ENCODE results near the gene CREB3L2. TPM values are rescaled to one million over a fixed set of nuclear protein-coding genes. Genes with fewer than 3 reads are reported as not detected.
"Not testable (repeated sequence)": the region's sequence is repeated elsewhere in the genome, so short reads cannot be mapped to it uniquely, and the experiment has no call there.

The CREB3L2 gene
- total and polyA plus RNA-seq, 4 donors, result 7.4 to 89.1 (median 44.0) TPM

- DNase-seq (no peak), ATAC-seq (ENCODE audit: insufficient read depth, low FRiP score) (no peak)
- Histone ChIP-seq H3K4me3 (no peak overlapping the region), H3K36me3 (ENCODE audit: control insufficient read depth in 4 of 4, insufficient read depth in 4 of 4, low read length in 4 of 4) (peaks cover 0 to 2% (median 0%) of the 10 kb centered on the region in 4 donors), H3K27ac (ENCODE audit: low read depth in 1 of 2, low read length in 1 of 2) (no peak overlapping the region), H3K9ac (ENCODE audit: insufficient read depth in 1 of 2, low read length in 2 of 2) (no peak overlapping the region), H3K4me1 (ENCODE audit: control insufficient read depth in 5 of 5, insufficient read depth in 5 of 5, low read length in 5 of 5) (peaks cover 8 to 19% (median 16%) of the 10 kb centered on the region in 5 donors), H3K9me3 (ENCODE audit: control insufficient read depth in 4 of 4, insufficient read depth in 3 of 4, low read length in 3 of 4) (no peaks in the 10 kb centered on the region), H3K27me3 (ENCODE audit: control insufficient read depth in 3 of 3, insufficient read depth in 3 of 3, low read length in 2 of 3) (no peaks in the 10 kb centered on the region)
- 89 to 90% methylated on average over 1 of the region's 1 CpG for WGBS, 2 donors
- no peak for TF ChIP-seq CTCF (IDR thresholded peaks at IDR 0.05; ENCODE audit: control extremely low read depth, extremely low read depth)
Observed at GRCh38 chr7:137969828-137970227, 32.1 kb downstream of the CREB3L2 start.

DNA sequence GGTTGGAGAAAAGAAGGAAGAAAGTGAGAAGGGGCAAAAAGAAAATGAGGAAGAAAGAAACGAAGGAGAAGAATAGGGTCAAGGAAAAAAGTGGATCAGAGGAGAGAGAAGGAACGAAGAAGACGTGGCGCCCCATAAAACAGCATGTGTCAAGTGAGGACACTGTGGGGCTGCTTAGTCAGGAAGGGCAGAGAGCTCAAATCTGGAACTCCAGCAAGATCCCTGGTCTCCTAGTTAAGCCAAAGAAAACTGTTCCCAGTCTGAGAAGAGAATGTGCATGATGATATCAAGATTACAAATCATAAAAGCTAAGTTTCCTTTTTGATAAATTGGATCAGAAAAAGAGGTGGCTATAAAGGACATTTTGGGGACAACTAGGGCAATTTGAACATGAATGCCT, 33.0 kb downstream of the CREB3L2 start:
- Histone ChIP-seq H3K4me3 (no peak overlapping the region), H3K9ac (ENCODE audit: insufficient read depth in 1 of 2, low read length in 2 of 2) (no peak overlapping the region), H3K9me3 (ENCODE audit: control insufficient read depth in 4 of 4, insufficient read depth in 3 of 4, low read length in 3 of 4) (no peaks in the 10 kb centered on the region), H3K27me3 (ENCODE audit: control insufficient read depth in 3 of 3, insufficient read depth in 3 of 3, low read length in 2 of 3) (no peaks in the 10 kb centered on the region), H3K36me3 (ENCODE audit: control insufficient read depth in 4 of 4, insufficient read depth in 4 of 4, low read length in 4 of 4) (peaks cover 0 to 2% (median 0%) of the 10 kb centered on the region in 4 donors), H3K27ac (ENCODE audit: low read depth in 1 of 2, low read length in 1 of 2) (no peak overlapping the region), H3K4me1 (ENCODE audit: control insufficient read depth in 5 of 5, insufficient read depth in 5 of 5, low read length in 5 of 5) (peaks cover 4 to 19% (median 15%) of the 10 kb centered on the region in 5 donors)
- 83% methylated on average over 4 of the region's 4 CpGs for WGBS, 2 donors
- TF ChIP-seq CTCF (IDR thresholded peaks at IDR 0.05; ENCODE audit: control extremely low read depth, extremely low read depth), result no peak
- no peak for ATAC-seq (ENCODE audit: insufficient read depth, low FRiP score)
- DNase-seq, result no peak

- whole genome bisulfite sequencing, 2 donors, result 97% methylated on average over 4 of the region's 4 CpGs
- DNase-seq; H3K4me3 ChIP-seq; H3K36me3 ChIP-seq (ENCODE audit: control insufficient read depth in 4 of 4, insufficient read depth in 4 of 4, low read length in 4 of 4); H3K27ac ChIP-seq (ENCODE audit: low read depth in 1 of 2, low read length in 1 of 2); H3K27me3 ChIP-seq (ENCODE audit: control insufficient read depth in 3 of 3, insufficient read depth in 3 of 3, low read length in 2 of 3); H3K9ac ChIP-seq (ENCODE audit: insufficient read depth in 1 of 2, low read length in 2 of 2); ATAC-seq (ENCODE audit: insufficient read depth, low FRiP score); H3K9me3 ChIP-seq (ENCODE audit: control insufficient read depth in 4 of 4, insufficient read depth in 3 of 4, low read length in 3 of 4): not testable (repeated sequence)
- peaks cover 4 to 19% (median 15%) of the 10 kb centered on the region in 5 donors for H3K4me1 ChIP-seq (ENCODE audit: control insufficient read depth in 5 of 5, insufficient read depth in 5 of 5, low read length in 5 of 5)
Observed at GRCh38 chr7:137968339-137968738, 33.5 kb downstream of the CREB3L2 start.

GRCh38 chr7:137967143-137968018, 34.5 kb downstream of the CREB3L2 start:
- no peak for ATAC-seq (ENCODE audit: insufficient read depth, low FRiP score)
- Histone ChIP-seq H3K27ac (ENCODE audit: low read depth in 1 of 2, low read length in 1 of 2) (no peak overlapping the region), H3K36me3 (ENCODE audit: control insufficient read depth in 4 of 4, insufficient read depth in 4 of 4, low read length in 4 of 4) (peaks cover 0 to 2% (median 0%) of the 10 kb centered on the region in 4 donors), H3K27me3 (ENCODE audit: control insufficient read depth in 3 of 3, insufficient read depth in 3 of 3, low read length in 2 of 3) (no peaks in the 10 kb centered on the region), H3K4me1 (ENCODE audit: control insufficient read depth in 5 of 5, insufficient read depth in 5 of 5, low read length in 5 of 5) (peaks cover 4 to 19% (median 15%) of the 10 kb centered on the region in 5 donors), H3K9ac (ENCODE audit: insufficient read depth in 1 of 2, low read length in 2 of 2) (no peak overlapping the region), H3K9me3 (ENCODE audit: control insufficient read depth in 4 of 4, insufficient read depth in 3 of 4, low read length in 3 of 4) (no peaks in the 10 kb centered on the region), H3K4me3 (no peak overlapping the region)
- WGBS, 2 donors, result 66 to 70% methylated on average over 12 of the region's 12 CpGs
- no peak for TF ChIP-seq CTCF (IDR thresholded peaks at IDR 0.05; ENCODE audit: control extremely low read depth, extremely low read depth)
- DNase-seq, result no peak
